ENCODE results near the gene C6orf52. TPM values are rescaled to one million over a fixed set of nuclear protein-coding genes. Genes with fewer than 3 reads are reported as not detected.

C6orf52 gene
- total and polyA plus RNA-seq, 2 of the 13 experiments (the other 11 are each of a cell fraction or from before 2014, with no cell fraction given), result 0.50 to 0.53 TPM

DNA sequence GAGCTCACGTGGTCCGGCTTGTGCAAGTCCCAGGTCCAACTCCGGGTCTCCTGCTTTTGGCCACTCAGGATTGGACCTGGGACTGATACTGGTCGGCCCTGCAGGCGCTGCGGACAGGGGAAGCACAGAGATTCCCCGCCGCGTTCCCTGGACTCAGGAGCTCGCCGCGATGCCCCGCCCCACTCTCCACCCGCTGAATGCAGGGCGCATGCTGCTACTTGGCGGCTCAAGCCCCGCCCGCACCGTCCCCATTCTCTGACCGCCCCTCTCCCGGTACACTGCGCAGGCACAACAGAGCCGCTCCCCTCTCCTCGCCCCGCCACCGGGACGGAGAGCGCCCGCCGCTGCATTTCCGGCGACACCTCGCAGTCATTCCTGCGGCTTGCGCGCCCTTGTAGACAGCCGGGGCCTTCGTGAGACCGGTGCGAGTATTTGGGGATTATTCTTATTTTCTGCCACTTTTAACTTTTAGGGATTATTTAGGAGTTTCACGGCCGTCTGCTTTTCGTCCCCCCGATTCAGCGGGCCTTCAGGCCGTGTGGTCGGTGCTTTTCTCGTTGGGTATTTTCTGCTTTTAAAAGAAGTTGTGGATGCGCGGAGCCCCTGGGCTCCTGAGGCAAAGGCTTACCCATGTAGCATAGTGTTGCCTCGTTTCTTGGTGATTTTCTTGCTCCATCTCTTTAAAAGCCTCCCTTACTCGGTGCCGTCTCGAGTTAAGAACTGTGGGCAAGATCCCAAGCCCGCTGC, 28.6 kb upstream of the C6orf52 start, which contains the start of gene TMEM14C (continued):
- TF ChIP-seq, protein P1, sequence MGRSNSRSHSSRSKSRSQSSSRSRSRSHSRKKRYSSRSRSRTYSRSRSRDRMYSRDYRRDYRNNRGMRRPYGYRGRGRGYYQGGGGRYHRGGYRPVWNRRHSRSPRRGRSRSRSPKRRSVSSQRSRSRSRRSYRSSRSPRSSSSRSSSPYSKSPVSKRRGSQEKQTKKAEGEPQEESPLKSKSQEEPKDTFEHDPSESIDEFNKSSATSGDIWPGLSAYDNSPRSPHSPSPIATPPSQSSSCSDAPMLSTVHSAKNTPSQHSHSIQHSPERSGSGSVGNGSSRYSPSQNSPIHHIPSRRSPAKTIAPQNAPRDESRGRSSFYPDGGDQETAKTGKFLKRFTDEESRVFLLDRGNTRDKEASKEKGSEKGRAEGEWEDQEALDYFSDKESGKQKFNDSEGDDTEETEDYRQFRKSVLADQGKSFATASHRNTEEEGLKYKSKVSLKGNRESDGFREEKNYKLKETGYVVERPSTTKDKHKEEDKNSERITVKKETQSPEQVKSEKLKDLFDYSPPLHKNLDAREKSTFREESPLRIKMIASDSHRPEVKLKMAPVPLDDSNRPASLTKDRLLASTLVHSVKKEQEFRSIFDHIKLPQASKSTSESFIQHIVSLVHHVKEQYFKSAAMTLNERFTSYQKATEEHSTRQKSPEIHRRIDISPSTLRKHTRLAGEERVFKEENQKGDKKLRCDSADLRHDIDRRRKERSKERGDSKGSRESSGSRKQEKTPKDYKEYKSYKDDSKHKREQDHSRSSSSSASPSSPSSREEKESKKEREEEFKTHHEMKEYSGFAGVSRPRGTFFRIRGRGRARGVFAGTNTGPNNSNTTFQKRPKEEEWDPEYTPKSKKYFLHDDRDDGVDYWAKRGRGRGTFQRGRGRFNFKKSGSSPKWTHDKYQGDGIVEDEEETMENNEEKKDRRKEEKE (IDR thresholded peaks at IDR 0.05), result no peak
- TF ChIP-seq ZSCAN9 (CRISPR knock-in tag; IDR thresholded peaks at IDR 0.05; ENCODE audit: borderline replicate concordance), result peak; percentile 89; the same call in 1 of the 2 replicates
- no peak for TF ChIP-seq SIN3B (IDR thresholded peaks at IDR 0.05; ENCODE audit: low read length)
- TF ChIP-seq SUZ12 (IDR thresholded peaks at IDR 0.05; ENCODE audit: low read depth, low read length), result no peak
- peak; percentile 77 for TF ChIP-seq ISL2 (CRISPR knock-in tag; IDR thresholded peaks at IDR 0.05)
- TF ChIP-seq NFYB (CRISPR knock-in tag; IDR thresholded peaks at IDR 0.05), result peak; percentile 60
- peak; percentile 84 for TF ChIP-seq NRL (CRISPR knock-in tag; IDR thresholded peaks at IDR 0.05; ENCODE audit: borderline replicate concordance)
- peak; percentile 48 for TF ChIP-seq HNRNPK (IDR thresholded peaks at IDR 0.05; ENCODE audit: low read depth, low read length, poor library complexity, severe bottlenecking)
- 0 out of 2 replicates have a peak, but pooled peaks have one; percentile 85 for TF ChIP-seq ZNF383 (CRISPR knock-in tag; IDR thresholded peaks at IDR 0.05; ENCODE audit: borderline replicate concordance)
- TF ChIP-seq CCDC6 (CRISPR knock-in tag; IDR thresholded peaks at IDR 0.05), result peak; percentile 98; the same call in 1 of the 2 replicates
- TF ChIP-seq, protein P2, sequence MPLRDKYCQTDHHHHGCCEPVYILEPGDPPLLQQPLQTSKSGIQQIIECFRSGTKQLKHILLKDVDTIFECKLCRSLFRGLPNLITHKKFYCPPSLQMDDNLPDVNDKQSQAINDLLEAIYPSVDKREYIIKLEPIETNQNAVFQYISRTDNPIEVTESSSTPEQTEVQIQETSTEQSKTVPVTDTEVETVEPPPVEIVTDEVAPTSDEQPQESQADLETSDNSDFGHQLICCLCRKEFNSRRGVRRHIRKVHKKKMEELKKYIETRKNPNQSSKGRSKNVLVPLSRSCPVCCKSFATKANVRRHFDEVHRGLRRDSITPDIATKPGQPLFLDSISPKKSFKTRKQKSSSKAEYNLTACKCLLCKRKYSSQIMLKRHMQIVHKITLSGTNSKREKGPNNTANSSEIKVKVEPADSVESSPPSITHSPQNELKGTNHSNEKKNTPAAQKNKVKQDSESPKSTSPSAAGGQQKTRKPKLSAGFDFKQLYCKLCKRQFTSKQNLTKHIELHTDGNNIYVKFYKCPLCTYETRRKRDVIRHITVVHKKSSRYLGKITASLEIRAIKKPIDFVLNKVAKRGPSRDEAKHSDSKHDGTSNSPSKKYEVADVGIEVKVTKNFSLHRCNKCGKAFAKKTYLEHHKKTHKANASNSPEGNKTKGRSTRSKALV (CRISPR knock-in tag; IDR thresholded peaks at IDR 0.05), result peak; percentile 80; the same call in 1 of the 2 replicates
- TF ChIP-seq TCF12 (IDR thresholded peaks at IDR 0.05), result no peak
- TF ChIP-seq TCF12 (CRISPR knock-in tag; IDR thresholded peaks at IDR 0.05), result no peak
- no peak for TF ChIP-seq LCORL (IDR thresholded peaks at IDR 0.05)
- TF ChIP-seq LCORL (CRISPR knock-in tag; IDR thresholded peaks at IDR 0.05), result peak; percentile 96
- TF ChIP-seq GTF2F1 (IDR thresholded peaks at IDR 0.05; ENCODE audit: low read length), result no peak
- TF ChIP-seq, protein P3, sequence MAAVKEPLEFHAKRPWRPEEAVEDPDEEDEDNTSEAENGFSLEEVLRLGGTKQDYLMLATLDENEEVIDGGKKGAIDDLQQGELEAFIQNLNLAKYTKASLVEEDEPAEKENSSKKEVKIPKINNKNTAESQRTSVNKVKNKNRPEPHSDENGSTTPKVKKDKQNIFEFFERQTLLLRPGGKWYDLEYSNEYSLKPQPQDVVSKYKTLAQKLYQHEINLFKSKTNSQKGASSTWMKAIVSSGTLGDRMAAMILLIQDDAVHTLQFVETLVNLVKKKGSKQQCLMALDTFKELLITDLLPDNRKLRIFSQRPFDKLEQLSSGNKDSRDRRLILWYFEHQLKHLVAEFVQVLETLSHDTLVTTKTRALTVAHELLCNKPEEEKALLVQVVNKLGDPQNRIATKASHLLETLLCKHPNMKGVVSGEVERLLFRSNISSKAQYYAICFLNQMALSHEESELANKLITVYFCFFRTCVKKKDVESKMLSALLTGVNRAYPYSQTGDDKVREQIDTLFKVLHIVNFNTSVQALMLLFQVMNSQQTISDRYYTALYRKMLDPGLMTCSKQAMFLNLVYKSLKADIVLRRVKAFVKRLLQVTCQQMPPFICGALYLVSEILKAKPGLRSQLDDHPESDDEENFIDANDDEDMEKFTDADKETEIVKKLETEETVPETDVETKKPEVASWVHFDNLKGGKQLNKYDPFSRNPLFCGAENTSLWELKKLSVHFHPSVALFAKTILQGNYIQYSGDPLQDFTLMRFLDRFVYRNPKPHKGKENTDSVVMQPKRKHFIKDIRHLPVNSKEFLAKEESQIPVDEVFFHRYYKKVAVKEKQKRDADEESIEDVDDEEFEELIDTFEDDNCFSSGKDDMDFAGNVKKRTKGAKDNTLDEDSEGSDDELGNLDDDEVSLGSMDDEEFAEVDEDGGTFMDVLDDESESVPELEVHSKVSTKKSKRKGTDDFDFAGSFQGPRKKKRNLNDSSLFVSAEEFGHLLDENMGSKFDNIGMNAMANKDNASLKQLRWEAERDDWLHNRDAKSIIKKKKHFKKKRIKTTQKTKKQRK (IDR thresholded peaks at IDR 0.05; ENCODE audit: low read length), result no peak
- TF ChIP-seq ZNF564 (CRISPR knock-in tag; IDR thresholded peaks at IDR 0.05), result peak; percentile 95
- TF ChIP-seq, protein P4, sequence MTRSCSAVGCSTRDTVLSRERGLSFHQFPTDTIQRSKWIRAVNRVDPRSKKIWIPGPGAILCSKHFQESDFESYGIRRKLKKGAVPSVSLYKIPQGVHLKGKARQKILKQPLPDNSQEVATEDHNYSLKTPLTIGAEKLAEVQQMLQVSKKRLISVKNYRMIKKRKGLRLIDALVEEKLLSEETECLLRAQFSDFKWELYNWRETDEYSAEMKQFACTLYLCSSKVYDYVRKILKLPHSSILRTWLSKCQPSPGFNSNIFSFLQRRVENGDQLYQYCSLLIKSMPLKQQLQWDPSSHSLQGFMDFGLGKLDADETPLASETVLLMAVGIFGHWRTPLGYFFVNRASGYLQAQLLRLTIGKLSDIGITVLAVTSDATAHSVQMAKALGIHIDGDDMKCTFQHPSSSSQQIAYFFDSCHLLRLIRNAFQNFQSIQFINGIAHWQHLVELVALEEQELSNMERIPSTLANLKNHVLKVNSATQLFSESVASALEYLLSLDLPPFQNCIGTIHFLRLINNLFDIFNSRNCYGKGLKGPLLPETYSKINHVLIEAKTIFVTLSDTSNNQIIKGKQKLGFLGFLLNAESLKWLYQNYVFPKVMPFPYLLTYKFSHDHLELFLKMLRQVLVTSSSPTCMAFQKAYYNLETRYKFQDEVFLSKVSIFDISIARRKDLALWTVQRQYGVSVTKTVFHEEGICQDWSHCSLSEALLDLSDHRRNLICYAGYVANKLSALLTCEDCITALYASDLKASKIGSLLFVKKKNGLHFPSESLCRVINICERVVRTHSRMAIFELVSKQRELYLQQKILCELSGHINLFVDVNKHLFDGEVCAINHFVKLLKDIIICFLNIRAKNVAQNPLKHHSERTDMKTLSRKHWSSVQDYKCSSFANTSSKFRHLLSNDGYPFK (CRISPR knock-in tag; IDR thresholded peaks at IDR 0.05; ENCODE audit: borderline replicate concordance), result peak; percentile 89
- TF ChIP-seq MAFG (CRISPR knock-in tag; IDR thresholded peaks at IDR 0.05), result no peak
